Subcutaneous abdominal adipose tissue (tissue), 5 donors: Measurements from ENCODE around the gene SIMC1.
"Not testable (repeated sequence)": the region's sequence is repeated elsewhere in the genome, so short reads cannot be mapped to it uniquely, and the experiment has no call there.

Experiments used
- H3K27ac ChIP-seq: one replicate; pipeline ENCODE4 v1.7.0; 2013; ENCODE audit warnings: low read depth, mild to moderate bottlenecking, inconsistent platforms, low read length, moderate library complexity
- H3K27me3 ChIP-seq, 5 donors: one replicate each; pipeline ENCODE4 v1.7.0; 2013; ENCODE audit warnings: low read length in 5 of 5, inconsistent platforms in 1 of 5; ENCODE audit not compliant: control insufficient read depth in 5 of 5, insufficient read depth in 4 of 5
- H3K36me3 ChIP-seq, 5 donors: one replicate each; pipeline ENCODE4 v1.7.0; 2013; ENCODE audit warnings: low read length in 5 of 5; ENCODE audit not compliant: control insufficient read depth in 5 of 5, insufficient read depth in 5 of 5
- H3K4me1 ChIP-seq, 5 donors: one replicate each; pipeline ENCODE4 v1.7.0; 2013; ENCODE audit warnings: low read length in 5 of 5, mild to moderate bottlenecking in 3 of 5, moderate library complexity in 1 of 5; ENCODE audit not compliant: control insufficient read depth in 5 of 5, insufficient read depth in 5 of 5
- H3K4me3 ChIP-seq, 5 donors: one replicate each; pipeline ENCODE4 v1.7.0; 2013; ENCODE audit warnings: low read length in 5 of 5, low read depth in 1 of 5
- H3K9ac ChIP-seq, 5 donors: one replicate each; pipeline ENCODE4 v1.7.0; 2013; ENCODE audit warnings: low read length in 5 of 5, mild to moderate bottlenecking in 4 of 5, moderate library complexity in 3 of 5
- H3K9me3 ChIP-seq, 5 donors: one replicate each; pipeline ENCODE4 v1.7.0; 2013; ENCODE audit warnings: low read length in 5 of 5; ENCODE audit not compliant: control insufficient read depth in 5 of 5
- donor health status: healthy.
- donor health status: healthy.
- donor health status: healthy.
- donor health status: healthy.
- donor health status: healthy.

The SIMC1 gene

DNA sequence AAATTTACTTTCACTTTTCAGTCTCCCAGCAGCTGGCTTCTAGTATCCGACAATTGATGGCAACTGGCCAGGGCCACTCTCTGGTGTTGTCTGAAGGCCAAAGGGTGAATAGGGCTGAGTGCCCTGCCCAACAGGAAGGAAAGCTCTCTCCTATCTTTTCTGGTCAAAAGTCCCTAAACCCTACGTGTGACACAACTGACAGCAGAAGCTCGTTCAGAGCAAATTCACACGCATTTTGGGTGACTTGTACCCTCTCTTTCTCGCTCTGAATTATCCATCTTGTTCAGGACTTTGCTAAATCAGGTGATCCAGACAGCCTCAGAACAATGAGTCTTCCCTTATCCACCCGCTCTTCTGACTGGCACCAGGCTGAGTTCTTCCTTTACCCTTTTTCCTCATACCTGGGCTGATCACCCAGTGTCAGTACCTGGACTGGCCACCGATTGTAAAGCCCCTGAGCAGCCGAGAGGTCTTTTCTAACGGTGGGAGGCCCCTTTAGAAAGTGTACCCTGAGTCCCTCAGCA lies 21.8 kb upstream of the SIMC1 start:
- not testable (repeated sequence) for H3K27ac ChIP-seq, H3K4me3 ChIP-seq, H3K27me3 ChIP-seq, H3K4me1 ChIP-seq, H3K36me3 ChIP-seq, H3K9me3 ChIP-seq, H3K9ac ChIP-seq

DNA sequence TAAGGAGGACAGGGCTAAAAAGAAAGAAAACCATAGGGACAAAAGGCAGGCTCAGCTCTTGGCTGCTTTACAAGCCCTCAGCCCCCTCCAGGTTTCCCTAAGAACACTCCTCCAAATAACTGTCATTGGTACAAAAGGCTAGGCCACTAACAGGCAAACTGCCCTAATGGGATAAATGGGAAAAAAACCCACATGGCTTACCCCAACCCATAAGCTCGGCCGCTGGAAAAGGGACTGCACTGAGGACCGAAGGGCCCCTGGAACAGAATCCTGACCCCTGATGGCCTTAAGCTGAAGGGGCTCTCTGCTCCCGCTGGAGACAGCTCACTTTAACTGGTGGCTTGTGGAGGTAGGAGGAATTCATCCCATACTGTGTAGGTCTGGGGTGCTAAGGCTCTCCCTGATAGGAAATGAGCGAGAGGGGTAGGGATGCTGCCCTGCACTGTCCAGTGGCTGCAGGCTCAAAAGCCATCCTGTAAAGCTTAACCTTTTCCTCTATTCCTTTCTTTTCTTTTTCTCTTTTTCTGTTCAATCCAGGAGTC lies 21.0 kb upstream of the SIMC1 start:
- not testable (repeated sequence) for H3K9ac ChIP-seq, H3K36me3 ChIP-seq, H3K4me1 ChIP-seq, H3K4me3 ChIP-seq, H3K9me3 ChIP-seq, H3K27me3 ChIP-seq, H3K27ac ChIP-seq

GRCh38 chr5:176217764-176218163 lies 20.5 kb upstream of the SIMC1 start:
- H3K9ac ChIP-seq, H3K4me1 ChIP-seq, H3K27me3 ChIP-seq, H3K4me3 ChIP-seq, H3K9me3 ChIP-seq, H3K36me3 ChIP-seq, H3K27ac ChIP-seq: not testable (repeated sequence)

DNA sequence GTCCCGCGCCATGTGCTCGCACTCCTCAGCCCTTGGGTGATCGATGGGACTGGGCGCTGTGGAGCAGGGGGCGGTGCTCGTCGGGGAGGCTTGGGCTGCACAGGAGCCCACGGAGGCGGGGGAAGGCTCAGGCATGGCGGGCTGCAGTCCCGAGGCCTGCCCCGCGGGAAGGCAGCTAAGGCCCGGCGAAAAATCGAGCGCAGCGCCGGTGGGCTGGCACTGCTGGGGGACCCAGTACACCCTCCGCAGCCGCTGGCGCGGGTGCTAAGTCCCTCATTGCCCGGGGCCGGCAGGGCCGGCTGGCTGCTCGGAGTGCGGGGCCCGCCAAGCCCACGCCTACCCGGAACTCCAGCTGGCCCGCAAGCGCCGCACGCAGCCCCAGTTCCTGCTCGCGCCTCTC lies 16.2 kb upstream of the SIMC1 start:
- not testable (repeated sequence) for H3K27me3 ChIP-seq, H3K36me3 ChIP-seq, H3K9ac ChIP-seq, H3K4me1 ChIP-seq, H3K27ac ChIP-seq, H3K4me3 ChIP-seq, H3K9me3 ChIP-seq

DNA sequence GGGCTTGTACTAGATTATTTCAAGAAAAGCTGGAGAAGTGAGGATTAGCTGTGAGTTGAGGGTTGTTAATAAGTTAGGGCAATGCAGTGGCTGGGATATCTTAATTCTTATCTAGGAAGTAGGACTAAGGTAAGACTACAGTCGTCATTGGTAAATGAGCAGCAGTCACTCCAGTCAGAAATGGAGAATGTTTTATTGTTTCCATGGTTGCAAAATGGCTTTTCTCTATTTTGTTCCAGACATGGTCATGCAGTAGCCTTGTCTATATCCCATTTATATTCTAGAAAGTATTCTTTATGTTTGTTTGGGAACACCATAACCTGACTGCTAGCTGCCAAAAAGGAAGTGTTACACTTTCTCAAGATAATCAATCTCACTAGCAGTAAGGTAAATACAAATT lies 9.9 kb upstream of the SIMC1 start:
- not testable (repeated sequence) for H3K4me3 ChIP-seq, H3K4me1 ChIP-seq, H3K9me3 ChIP-seq, H3K27me3 ChIP-seq, H3K36me3 ChIP-seq, H3K27ac ChIP-seq, H3K9ac ChIP-seq

- not testable (repeated sequence) for H3K4me1 ChIP-seq, H3K36me3 ChIP-seq, H3K27ac ChIP-seq, H3K27me3 ChIP-seq, H3K9me3 ChIP-seq, H3K4me3 ChIP-seq, H3K9ac ChIP-seq
These were observed 5.0 kb upstream of the SIMC1 start for GRCh38 chr5:176233253-176233652.

GRCh38 chr5:176235155-176235554 lies 3.1 kb upstream of the SIMC1 start:
- not testable (repeated sequence) for H3K36me3 ChIP-seq, H3K9me3 ChIP-seq, H3K27me3 ChIP-seq, H3K9ac ChIP-seq, H3K4me3 ChIP-seq, H3K27ac ChIP-seq, H3K4me1 ChIP-seq

- not testable (repeated sequence) for H3K4me1 ChIP-seq, H3K36me3 ChIP-seq, H3K27ac ChIP-seq, H3K27me3 ChIP-seq, H3K9me3 ChIP-seq, H3K9ac ChIP-seq
- H3K4me3 ChIP-seq = peak overlapping the region in 1 of 5 donors; percentile 52
These were observed 540 bp downstream of the SIMC1 start for GRCh38 chr5:176238645-176239283.

DNA sequence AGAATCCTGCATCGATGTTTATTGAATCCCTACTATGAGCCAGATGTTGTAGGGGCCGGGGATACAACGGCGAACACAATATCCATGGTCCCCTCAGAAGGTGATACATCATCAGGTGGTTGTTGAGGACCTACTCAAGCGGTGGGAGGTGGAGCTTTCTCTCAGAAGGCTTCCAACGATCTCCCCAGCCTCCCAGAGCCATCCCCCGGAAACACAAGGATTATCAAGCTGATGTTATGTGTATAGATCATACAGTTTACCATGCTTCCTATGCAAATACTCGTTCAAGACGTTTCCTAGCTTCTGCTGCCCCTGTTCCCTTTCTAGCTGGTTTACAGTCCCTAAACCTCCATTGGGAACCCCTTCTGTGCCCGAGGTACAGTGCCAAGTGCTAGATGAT lies 1.1 kb downstream of the SIMC1 start:
- not testable (repeated sequence) for H3K9me3 ChIP-seq, H3K9ac ChIP-seq, H3K36me3 ChIP-seq, H3K27me3 ChIP-seq, H3K4me1 ChIP-seq, H3K27ac ChIP-seq, H3K4me3 ChIP-seq

DNA sequence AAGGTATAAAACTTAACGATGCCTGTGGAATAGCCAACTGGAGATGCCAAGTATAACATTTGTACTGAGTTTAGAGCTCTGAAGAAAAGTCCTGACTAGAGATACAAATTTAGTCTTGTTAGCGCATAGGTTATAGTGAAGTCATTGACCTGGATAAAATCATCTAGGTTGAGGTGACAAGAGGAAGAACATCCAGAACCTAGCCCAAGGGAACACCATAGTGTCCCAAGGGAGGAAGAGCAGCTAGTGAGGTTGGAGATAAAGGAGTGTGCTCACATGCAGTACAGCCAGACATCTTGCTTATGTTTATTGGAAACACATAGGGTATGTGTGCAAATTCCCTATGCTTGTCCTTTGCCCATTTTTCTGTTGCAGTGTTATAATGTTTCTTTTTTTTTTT lies 6.1 kb downstream of the SIMC1 start:
- not testable (repeated sequence) for H3K9ac ChIP-seq, H3K36me3 ChIP-seq, H3K9me3 ChIP-seq, H3K4me1 ChIP-seq, H3K27ac ChIP-seq, H3K27me3 ChIP-seq, H3K4me3 ChIP-seq

GRCh38 chr5:176245074-176245473 lies 6.8 kb downstream of the SIMC1 start:
- H3K27ac ChIP-seq, H3K27me3 ChIP-seq, H3K9me3 ChIP-seq, H3K36me3 ChIP-seq, H3K4me1 ChIP-seq, H3K4me3 ChIP-seq, H3K9ac ChIP-seq: not testable (repeated sequence)
